ENCODE results near the gene TMPRSS5.

TMPRSS5 gene

GRCh38 chr11:113705871-113706655 lies at the start of gene TMPRSS5:
TMPRSS5 (minus strand) TSS chr11:113706308; CDS start chr11:113706224, 84 bp downstream.
- H3K9ac ChIP-seq (ENCODE audit: low read length in 5 of 5), result no peak within 1 kb of the TSS
- H3K9me3 ChIP-seq (ENCODE audit: control insufficient read depth in 5 of 5, low read length in 5 of 5), result peaks cover 0 to 20% (median 9%) of the 10 kb centered on the region in 5 donors
- H3K4me3 ChIP-seq (ENCODE audit: low read depth in 1 of 5, low read length in 5 of 5), result peak within 1 kb of the TSS in 4 of 5 donors; percentile 1 to 44 (median 22)
- H3K4me1 ChIP-seq (ENCODE audit: control insufficient read depth in 5 of 5, insufficient read depth in 5 of 5, low read length in 5 of 5), result peaks cover 0 to 23% (median 15%) of the 10 kb centered on the region in 5 donors
- H3K27me3 ChIP-seq (ENCODE audit: control insufficient read depth in 5 of 5, insufficient read depth in 4 of 5, low read length in 5 of 5), result no peaks in the 10 kb centered on the region
- no peak within 1 kb of the TSS for H3K27ac ChIP-seq (ENCODE audit: low read depth, low read length)
- H3K36me3 ChIP-seq (ENCODE audit: control insufficient read depth in 5 of 5, insufficient read depth in 5 of 5, low read length in 5 of 5), result no peaks in the 10 kb centered on the region

DNA sequence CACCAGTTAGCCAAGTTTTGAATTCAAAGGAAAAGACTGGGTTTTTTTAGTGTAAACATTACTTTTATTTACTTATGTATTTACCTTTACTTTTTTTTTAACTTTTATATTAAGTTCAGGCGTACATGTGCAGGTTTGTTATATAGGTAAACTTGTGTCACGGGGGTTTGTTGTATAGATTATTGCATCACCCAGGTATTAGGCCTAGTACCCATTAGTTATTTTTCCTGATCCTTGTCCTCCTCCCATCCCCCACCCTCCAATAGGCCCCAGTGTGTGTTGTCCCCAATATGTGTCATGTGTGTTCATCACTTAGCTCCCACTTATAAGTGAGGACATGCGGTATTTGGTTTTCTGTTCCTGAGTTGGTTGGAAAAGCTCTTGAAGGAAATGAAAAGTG lies 46.8 kb upstream of the TMPRSS5 start:
- Histone ChIP-seq H3K4me1 (ENCODE audit: control insufficient read depth in 5 of 5, insufficient read depth in 5 of 5, low read length in 5 of 5) (no peaks in the 10 kb centered on the region), H3K27me3 (ENCODE audit: control insufficient read depth in 5 of 5, insufficient read depth in 4 of 5, low read length in 5 of 5) (no peaks in the 10 kb centered on the region), H3K36me3 (ENCODE audit: control insufficient read depth in 5 of 5, insufficient read depth in 5 of 5, low read length in 5 of 5) (peaks cover 29 to 56% (median 44%) of the 10 kb centered on the region in 5 donors), H3K27ac (ENCODE audit: low read depth, low read length) (no peak overlapping the region), H3K4me3 (ENCODE audit: low read depth in 1 of 5, low read length in 5 of 5) (no peak overlapping the region), H3K9me3 (ENCODE audit: control insufficient read depth in 5 of 5, low read length in 5 of 5) (no peaks in the 10 kb centered on the region), H3K9ac (ENCODE audit: low read length in 5 of 5) (no peak overlapping the region)

DNA sequence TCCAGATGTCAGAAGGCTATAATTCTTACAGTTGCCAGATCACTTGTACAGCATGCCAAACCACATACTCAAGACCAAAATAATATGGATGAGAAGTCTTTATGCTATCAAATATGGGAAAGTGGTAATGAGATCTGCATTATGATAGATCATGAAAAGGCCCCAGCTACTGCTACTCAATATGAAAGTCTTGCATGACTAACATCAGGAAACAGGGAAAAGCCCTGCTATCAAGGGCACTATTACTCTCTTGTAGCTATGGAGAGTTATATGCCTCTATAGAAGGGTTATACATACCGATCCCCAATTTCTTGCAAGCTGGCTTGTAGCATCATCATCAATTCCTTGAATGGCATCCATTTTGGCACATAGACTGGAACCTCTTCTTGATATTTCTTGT lies 30.2 kb upstream of the TMPRSS5 start:
- Histone ChIP-seq H3K9me3 (ENCODE audit: control insufficient read depth in 5 of 5, low read length in 5 of 5) (no peaks in the 10 kb centered on the region), H3K36me3 (ENCODE audit: control insufficient read depth in 5 of 5, insufficient read depth in 5 of 5, low read length in 5 of 5) (peaks cover 47 to 72% (median 59%) of the 10 kb centered on the region in 5 donors), H3K4me1 (ENCODE audit: control insufficient read depth in 5 of 5, insufficient read depth in 5 of 5, low read length in 5 of 5) (peaks cover 0 to 12% (median 10%) of the 10 kb centered on the region in 5 donors)

DNA sequence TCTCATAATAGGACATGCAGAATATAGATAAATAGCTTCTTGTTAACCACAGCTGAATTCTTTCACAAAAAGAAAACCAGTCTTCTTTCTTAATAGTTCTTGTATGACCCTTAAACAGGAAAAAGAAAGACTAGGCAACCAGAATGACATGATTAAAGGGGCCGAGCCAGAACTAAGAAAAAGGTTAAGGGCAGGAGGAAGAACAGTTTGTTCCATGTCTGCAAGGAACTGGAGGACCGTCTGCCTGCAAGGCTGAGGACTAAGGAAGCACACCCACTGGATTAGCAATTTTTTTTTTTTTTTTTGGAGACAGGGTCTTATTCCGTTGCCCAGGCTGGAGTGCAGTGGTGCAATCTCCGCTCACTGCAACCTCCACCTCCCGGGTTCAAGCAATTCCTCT lies 26.0 kb upstream of the TMPRSS5 start:
- no peak overlapping the region for H3K27ac ChIP-seq (ENCODE audit: low read depth, low read length)
- H3K27me3 ChIP-seq (ENCODE audit: control insufficient read depth in 5 of 5, insufficient read depth in 4 of 5, low read length in 5 of 5), result no peaks in the 10 kb centered on the region
- no peaks in the 10 kb centered on the region for H3K9me3 ChIP-seq (ENCODE audit: control insufficient read depth in 5 of 5, low read length in 5 of 5)
- H3K4me1 ChIP-seq (ENCODE audit: control insufficient read depth in 5 of 5, insufficient read depth in 5 of 5, low read length in 5 of 5), result peaks cover 0 to 33% (median 11%) of the 10 kb centered on the region in 5 donors
- H3K4me3 ChIP-seq (ENCODE audit: low read depth in 1 of 5, low read length in 5 of 5), result no peak overlapping the region
- H3K9ac ChIP-seq (ENCODE audit: low read length in 5 of 5), result peak overlapping the region in 1 of 5 donors; percentile 23
- peaks cover 22 to 40% (median 25%) of the 10 kb centered on the region in 5 donors for H3K36me3 ChIP-seq (ENCODE audit: control insufficient read depth in 5 of 5, insufficient read depth in 5 of 5, low read length in 5 of 5)

More for the DNA sequence above, 30.2 kb upstream of the TMPRSS5 start:
- no peak overlapping the region for H3K9ac ChIP-seq (ENCODE audit: low read length in 5 of 5)
- H3K27ac ChIP-seq (ENCODE audit: low read depth, low read length), result no peak overlapping the region
- H3K27me3 ChIP-seq (ENCODE audit: control insufficient read depth in 5 of 5, insufficient read depth in 4 of 5, low read length in 5 of 5), result no peaks in the 10 kb centered on the region
- no peak overlapping the region for H3K4me3 ChIP-seq (ENCODE audit: low read depth in 1 of 5, low read length in 5 of 5)

GRCh38 chr11:113730887-113731726 lies 25.0 kb upstream of the TMPRSS5 start:
- no peaks in the 10 kb centered on the region for H3K9me3 ChIP-seq (ENCODE audit: control insufficient read depth in 5 of 5, low read length in 5 of 5)
- peaks cover 12 to 30% (median 15%) of the 10 kb centered on the region in 5 donors for H3K36me3 ChIP-seq (ENCODE audit: control insufficient read depth in 5 of 5, insufficient read depth in 5 of 5, low read length in 5 of 5)

DNA sequence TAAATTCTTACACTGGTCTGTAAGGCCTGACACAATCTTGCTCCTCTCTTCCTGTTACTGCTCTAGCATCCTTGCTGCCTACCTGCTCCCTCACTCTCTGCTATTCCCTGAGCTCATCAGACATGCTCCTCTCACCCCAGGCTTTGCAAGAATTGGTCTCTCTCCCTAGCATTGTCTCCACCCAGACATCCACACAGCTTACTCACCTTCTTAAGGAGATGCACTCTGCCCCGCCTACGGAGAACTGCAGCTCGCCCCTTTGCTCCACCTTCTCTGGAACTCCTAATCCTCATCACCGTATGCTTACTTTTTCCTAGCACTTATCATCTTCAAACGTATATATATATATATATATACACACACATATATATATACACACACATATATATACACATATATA lies 23.3 kb upstream of the TMPRSS5 start:
- Histone ChIP-seq H3K36me3 (ENCODE audit: control insufficient read depth in 5 of 5, insufficient read depth in 5 of 5, low read length in 5 of 5) (peaks cover 6 to 16% (median 7%) of the 10 kb centered on the region in 5 donors), H3K4me3 (ENCODE audit: low read depth in 1 of 5, low read length in 5 of 5) (no peak overlapping the region), H3K27ac (ENCODE audit: low read depth, low read length) (no peak overlapping the region), H3K27me3 (ENCODE audit: control insufficient read depth in 5 of 5, insufficient read depth in 4 of 5, low read length in 5 of 5) (no peaks in the 10 kb centered on the region), H3K9ac (ENCODE audit: low read length in 5 of 5) (no peak overlapping the region), H3K4me1 (ENCODE audit: control insufficient read depth in 5 of 5, insufficient read depth in 5 of 5, low read length in 5 of 5) (peaks cover 0 to 48% (median 19%) of the 10 kb centered on the region in 5 donors), H3K9me3 (ENCODE audit: control insufficient read depth in 5 of 5, low read length in 5 of 5) (no peaks in the 10 kb centered on the region)

More at GRCh38 chr11:113730887-113731726, 25.0 kb upstream of the TMPRSS5 start:
- H3K27me3 ChIP-seq (ENCODE audit: control insufficient read depth in 5 of 5, insufficient read depth in 4 of 5, low read length in 5 of 5), result no peaks in the 10 kb centered on the region
- no peak overlapping the region for H3K4me3 ChIP-seq (ENCODE audit: low read depth in 1 of 5, low read length in 5 of 5)
- H3K9ac ChIP-seq (ENCODE audit: low read length in 5 of 5), result peak overlapping the region in 1 of 5 donors; percentile 13
- no peak overlapping the region for H3K27ac ChIP-seq (ENCODE audit: low read depth, low read length)
- H3K4me1 ChIP-seq (ENCODE audit: control insufficient read depth in 5 of 5, insufficient read depth in 5 of 5, low read length in 5 of 5), result peaks cover 0 to 33% (median 11%) of the 10 kb centered on the region in 5 donors

DNA sequence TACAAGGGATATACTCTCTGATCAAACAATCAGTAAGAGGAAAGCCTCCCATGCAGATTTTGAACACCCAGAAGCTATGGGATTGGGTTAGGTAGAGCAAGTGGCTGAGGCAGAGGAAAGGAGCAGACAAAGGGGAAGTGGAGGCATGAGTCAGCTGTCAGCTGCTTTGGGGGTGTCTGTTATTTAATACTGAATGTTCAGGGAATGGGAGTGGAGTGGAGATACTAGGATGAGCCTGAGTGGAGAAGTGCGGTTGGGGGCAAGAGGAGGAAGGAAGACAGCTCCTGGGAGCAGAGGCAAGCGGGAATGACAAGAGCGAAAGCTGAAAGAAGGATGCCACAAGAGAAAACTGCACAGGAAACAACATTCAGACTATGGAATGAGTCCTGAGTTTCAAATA lies 22.7 kb upstream of the TMPRSS5 start:
- Histone ChIP-seq H3K36me3 (ENCODE audit: control insufficient read depth in 5 of 5, insufficient read depth in 5 of 5, low read length in 5 of 5) (peaks cover 2 to 11% (median 7%) of the 10 kb centered on the region in 5 donors), H3K9me3 (ENCODE audit: control insufficient read depth in 5 of 5, low read length in 5 of 5) (no peaks in the 10 kb centered on the region), H3K9ac (ENCODE audit: low read length in 5 of 5) (no peak overlapping the region), H3K4me3 (ENCODE audit: low read depth in 1 of 5, low read length in 5 of 5) (no peak overlapping the region), H3K4me1 (ENCODE audit: control insufficient read depth in 5 of 5, insufficient read depth in 5 of 5, low read length in 5 of 5) (peaks cover 0 to 55% (median 25%) of the 10 kb centered on the region in 5 donors), H3K27ac (ENCODE audit: low read depth, low read length) (no peak overlapping the region), H3K27me3 (ENCODE audit: control insufficient read depth in 5 of 5, insufficient read depth in 4 of 5, low read length in 5 of 5) (no peaks in the 10 kb centered on the region)

- Histone ChIP-seq H3K4me3 (ENCODE audit: low read depth in 1 of 5, low read length in 5 of 5) (no peak overlapping the region), H3K36me3 (ENCODE audit: control insufficient read depth in 5 of 5, insufficient read depth in 5 of 5, low read length in 5 of 5) (no peaks in the 10 kb centered on the region), H3K4me1 (ENCODE audit: control insufficient read depth in 5 of 5, insufficient read depth in 5 of 5, low read length in 5 of 5) (peaks cover 0 to 62% (median 27%) of the 10 kb centered on the region in 5 donors), H3K9ac (ENCODE audit: low read length in 5 of 5) (no peak overlapping the region), H3K27ac (ENCODE audit: low read depth, low read length) (no peak overlapping the region), H3K9me3 (ENCODE audit: control insufficient read depth in 5 of 5, low read length in 5 of 5) (no peaks in the 10 kb centered on the region), H3K27me3 (ENCODE audit: control insufficient read depth in 5 of 5, insufficient read depth in 4 of 5, low read length in 5 of 5) (no peaks in the 10 kb centered on the region)
Observed at GRCh38 chr11:113725913-113726312, 19.8 kb upstream of the TMPRSS5 start.

DNA sequence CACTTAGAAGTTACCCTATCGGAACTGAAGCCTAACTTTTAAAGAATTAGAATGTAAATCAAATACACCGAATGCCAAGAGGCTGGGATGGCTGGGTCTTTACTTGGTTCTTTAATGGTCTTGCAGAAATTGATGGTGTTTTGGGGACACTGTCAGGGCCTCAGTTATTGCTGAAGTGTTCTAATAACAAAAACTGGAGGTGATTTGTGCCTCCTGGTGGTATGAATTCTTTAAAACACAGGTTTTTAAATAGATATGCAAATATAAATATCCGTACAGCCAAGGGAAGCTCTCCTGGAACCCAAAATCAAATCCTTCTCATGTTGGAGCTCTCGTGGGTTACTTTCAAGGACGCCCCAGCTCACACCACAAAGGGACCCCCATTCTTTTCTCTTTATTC lies 19.3 kb upstream of the TMPRSS5 start:
- H3K9me3 ChIP-seq (ENCODE audit: control insufficient read depth in 5 of 5, low read length in 5 of 5), result no peaks in the 10 kb centered on the region
- no peaks in the 10 kb centered on the region for H3K36me3 ChIP-seq (ENCODE audit: control insufficient read depth in 5 of 5, insufficient read depth in 5 of 5, low read length in 5 of 5)
- H3K4me1 ChIP-seq (ENCODE audit: control insufficient read depth in 5 of 5, insufficient read depth in 5 of 5, low read length in 5 of 5), result peaks cover 0 to 57% (median 27%) of the 10 kb centered on the region in 5 donors
- H3K4me3 ChIP-seq (ENCODE audit: low read depth in 1 of 5, low read length in 5 of 5), result no peak overlapping the region
- H3K9ac ChIP-seq (ENCODE audit: low read length in 5 of 5), result no peak overlapping the region
- no peak overlapping the region for H3K27ac ChIP-seq (ENCODE audit: low read depth, low read length)
- H3K27me3 ChIP-seq (ENCODE audit: control insufficient read depth in 5 of 5, insufficient read depth in 4 of 5, low read length in 5 of 5), result no peaks in the 10 kb centered on the region

- Histone ChIP-seq H3K27ac (ENCODE audit: low read depth, low read length) (no peak overlapping the region), H3K9ac (ENCODE audit: low read length in 5 of 5) (no peak overlapping the region), H3K9me3 (ENCODE audit: control insufficient read depth in 5 of 5, low read length in 5 of 5) (no peaks in the 10 kb centered on the region), H3K27me3 (ENCODE audit: control insufficient read depth in 5 of 5, insufficient read depth in 4 of 5, low read length in 5 of 5) (no peaks in the 10 kb centered on the region), H3K4me3 (ENCODE audit: low read depth in 1 of 5, low read length in 5 of 5) (no peak overlapping the region), H3K36me3 (ENCODE audit: control insufficient read depth in 5 of 5, insufficient read depth in 5 of 5, low read length in 5 of 5) (no peaks in the 10 kb centered on the region), H3K4me1 (ENCODE audit: control insufficient read depth in 5 of 5, insufficient read depth in 5 of 5, low read length in 5 of 5) (peaks cover 0 to 51% (median 27%) of the 10 kb centered on the region in 5 donors)
Observed at GRCh38 chr11:113724778-113725177, 18.7 kb upstream of the TMPRSS5 start.

All from subcutaneous abdominal adipose tissue (tissue), 5 donors.